Stimulated activated CD4-positive, alpha-beta T cell treated with anti-CD3 and anti-CD28 coated beads, Interleukin-4, amount 100 ng/mL, for 48 hours (primary cell): ENCODE results near the gene PITPNM3.

Source experiments
- DNase-seq, 2 donors: peaks; one replicate each; pipeline ENCODE4 v3.0.0-alpha.2; 2020; ENCODE audit warnings: low read depth in 2 of 2

The PITPNM3 gene

DNA sequence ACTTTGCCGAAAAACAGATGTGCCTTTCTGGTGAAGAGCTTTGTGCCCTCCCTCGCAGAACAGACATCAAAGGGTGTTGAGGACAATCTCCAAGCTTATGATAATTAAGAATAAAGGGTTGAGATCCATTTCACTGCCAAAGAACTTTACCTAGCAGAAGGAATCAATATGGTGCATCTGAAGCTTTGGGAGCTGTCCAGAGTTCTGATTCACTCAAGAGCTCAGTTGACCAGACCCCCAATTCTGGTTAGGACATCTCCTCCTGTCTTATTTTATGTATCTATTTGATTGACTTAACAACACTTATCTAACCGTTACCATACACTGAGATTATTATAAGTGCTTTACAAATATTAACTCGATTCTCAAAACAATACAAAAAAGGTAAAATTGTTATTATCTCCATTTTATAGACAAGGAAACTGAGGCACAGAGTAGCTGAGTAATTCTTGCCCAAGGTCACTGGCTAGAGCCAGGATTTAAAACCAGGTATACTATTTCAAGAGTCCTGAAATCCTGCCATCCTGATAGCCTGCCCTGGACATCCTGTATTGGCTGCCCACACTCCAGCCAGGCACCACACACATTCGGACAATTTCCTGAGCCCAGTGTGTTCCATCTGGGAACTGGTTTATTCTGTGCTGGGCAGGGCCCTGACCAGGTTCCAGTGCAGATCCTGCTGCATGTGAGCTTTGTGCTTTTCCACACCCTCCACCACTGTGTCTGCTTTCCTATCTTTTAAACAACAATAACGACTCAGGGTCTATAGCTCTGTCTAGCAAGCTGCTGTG is 29.8 kb downstream of the PITPNM3 start:
- no peak for DNase-seq

DNA sequence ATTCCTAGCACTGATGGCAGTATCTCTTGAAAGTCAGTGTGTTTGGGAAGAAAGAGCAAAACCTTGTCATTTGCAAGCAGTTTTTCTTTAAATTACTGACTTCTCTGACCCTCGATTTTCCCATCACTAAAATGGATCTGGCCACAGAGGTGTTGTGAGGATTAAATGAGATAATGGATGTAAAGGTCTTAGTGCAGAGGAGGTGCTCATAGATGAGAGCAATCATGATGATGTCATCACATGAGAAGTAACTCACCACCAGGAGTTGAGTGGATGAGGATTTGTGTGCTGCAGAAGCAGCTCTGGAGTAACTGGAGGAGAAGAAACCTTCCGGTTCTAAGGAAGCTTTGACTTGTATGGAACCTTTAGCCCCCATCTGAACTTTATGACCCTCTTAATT is 30.6 kb downstream of the PITPNM3 start:
- no peak for DNase-seq

DNA sequence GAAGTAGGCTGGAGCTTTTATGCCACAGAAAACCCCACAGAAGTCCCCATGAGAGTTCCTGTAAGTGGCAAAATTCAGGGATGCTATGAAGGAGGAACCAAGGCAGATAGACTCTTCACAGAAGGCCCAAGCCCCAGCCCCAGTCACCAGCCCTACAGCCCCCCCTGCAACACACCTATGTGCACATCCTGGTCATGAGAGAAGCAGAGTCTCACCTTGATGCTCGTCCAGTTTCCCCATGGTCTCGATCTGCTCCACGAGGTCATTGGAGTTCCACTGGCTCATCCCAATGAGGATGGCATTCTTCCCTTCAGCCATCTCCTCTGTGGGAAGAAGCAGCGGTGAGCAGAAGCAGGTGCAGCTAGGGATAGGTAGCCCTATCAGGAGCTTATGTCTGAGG is 31.2 kb downstream of the PITPNM3 start:
- DNase-seq: no peak

DNA sequence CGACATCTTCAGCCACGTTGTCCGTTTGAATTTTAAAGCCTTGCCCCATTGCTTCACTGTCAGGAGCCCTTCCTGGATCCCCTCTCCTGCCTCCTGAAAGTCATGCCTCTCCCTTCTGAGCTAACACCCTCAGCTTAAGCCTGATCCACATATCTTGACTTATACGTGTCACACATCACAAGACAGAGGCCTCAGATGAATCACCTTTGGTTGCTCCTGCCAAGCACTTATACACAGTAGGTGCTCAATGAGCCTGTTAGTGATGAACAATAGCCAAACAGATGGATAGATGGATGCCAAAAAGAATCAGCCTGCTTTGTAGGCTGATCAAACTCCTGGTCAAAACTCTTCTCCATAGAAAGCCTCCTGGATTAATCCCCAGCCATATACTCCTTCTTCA is 31.8 kb downstream of the PITPNM3 start:
- DNase-seq: no peak

DNA sequence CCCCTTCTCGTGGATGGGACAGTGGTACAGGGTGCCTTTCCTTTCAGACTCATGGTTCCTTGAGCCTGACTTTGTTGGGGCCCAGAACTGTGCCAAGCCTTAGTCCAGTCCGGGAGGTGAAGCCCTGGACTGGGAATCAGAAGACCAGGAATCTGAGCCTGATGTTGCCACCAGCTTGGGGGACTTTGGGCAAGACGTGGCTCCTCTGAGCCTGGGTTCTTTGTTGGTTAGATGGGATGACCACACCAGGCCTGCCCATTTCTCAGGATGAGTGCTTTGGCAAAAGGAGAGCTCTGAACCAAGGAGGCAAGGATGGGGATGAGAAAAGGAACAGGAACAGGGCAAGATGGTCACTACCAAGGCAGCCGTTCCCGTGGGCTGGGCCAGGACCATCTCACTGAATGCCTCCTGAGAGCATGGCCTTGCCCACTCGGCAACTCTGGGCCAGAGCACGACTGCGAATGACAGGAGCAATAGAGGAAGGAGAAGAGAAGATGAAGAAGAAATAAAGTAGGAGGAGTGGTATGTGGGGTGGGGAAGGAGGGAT is 32.5 kb downstream of the PITPNM3 start:
- no peak for DNase-seq

DNA sequence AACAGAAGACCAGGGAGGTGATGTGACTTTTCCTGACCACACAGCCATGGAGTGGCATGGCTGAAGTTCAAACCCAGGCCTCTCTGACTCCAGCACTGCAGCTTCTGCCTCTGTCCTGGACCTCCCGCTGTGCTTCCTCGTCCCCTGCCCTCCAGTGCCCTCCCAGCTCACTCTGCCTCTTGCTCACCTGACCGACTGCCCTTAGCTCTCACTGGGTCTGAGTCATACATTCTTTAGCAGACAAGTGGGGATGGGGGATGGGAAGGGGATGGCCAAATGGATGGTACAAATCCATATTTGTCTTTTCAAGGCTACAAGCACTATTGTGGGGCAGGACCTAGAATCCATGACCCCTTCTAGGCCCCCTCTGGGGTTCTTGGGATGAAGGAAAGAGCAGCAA is 33.0 kb downstream of the PITPNM3 start:
- DNase-seq: no peak

- no peak for DNase-seq
These were observed 34.8 kb downstream of the PITPNM3 start for GRCh38 chr17:6521586-6521985.

DNA sequence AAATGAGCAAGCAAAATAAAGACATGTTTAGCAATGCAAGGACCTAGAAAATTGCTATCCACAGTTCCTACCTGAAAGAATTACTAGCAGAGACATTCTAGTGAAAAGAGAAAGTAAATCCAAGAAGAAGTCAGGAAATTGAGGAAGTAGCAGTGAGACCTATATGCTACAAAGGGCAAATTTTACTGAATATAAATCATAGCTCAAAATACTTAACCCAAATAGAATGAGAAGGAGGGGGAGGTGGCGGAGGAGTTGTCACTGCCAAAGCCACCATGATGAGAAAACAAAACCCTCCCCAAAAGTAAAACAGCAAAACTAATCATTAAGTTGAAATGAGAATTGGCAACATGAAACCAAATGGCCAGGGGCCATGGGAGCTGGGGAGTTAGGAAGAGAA is 39.3 kb downstream of the PITPNM3 start:
- DNase-seq: no peak

DNA sequence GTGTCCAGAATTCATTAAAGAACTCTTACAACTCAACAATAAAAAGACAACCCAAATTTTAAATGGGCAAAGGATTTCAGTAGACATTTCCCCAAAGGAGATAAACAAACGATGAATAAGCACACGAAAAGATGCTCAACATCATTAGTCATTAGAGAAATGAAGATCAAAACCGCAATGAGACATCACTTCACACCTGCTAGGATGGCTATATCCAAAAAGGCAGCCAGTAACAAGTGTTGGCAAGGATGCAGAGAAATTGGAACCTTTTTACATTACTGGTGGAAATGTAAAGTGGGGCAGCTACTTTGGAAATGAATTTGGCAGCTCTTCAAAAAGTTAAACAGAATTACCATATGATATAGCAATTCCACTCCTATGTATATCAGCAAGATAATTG is 42.0 kb downstream of the PITPNM3 start:
- no peak for DNase-seq

- no peak for DNase-seq
These were observed 43.8 kb downstream of the PITPNM3 start for GRCh38 chr17:6512552-6512951.

- no peak for DNase-seq
These were observed 45.9 kb downstream of the PITPNM3 start for GRCh38 chr17:6510321-6510977.

DNA sequence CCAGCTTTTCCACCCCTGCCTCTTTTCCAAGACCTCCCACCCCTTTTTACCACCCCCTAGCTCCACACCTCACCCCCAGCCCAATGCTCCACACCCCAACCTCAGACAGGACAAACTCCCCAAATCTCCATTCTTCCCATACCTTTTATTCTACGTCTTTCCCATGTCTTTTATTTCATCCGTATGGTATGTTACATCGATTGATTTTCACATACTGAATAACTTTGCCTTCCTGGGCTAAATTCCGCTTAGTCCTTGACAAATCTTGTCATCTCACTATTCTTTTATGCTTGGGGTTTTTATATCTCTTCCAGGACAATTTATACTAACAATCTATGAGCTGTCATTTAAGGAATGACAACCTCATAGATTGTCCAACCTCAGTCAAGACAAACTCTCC is 46.4 kb downstream of the PITPNM3 start:
- DNase-seq: no peak

- DNase-seq: no peak
These were observed 47.2 kb downstream of the PITPNM3 start for GRCh38 chr17:6509031-6509771.

GRCh38 chr17:6508519-6509030 is 47.8 kb downstream of the PITPNM3 start:
- DNase-seq: no peak

- no peak for DNase-seq
These were observed 48.3 kb downstream of the PITPNM3 start for GRCh38 chr17:6508016-6508415.

- no peak for DNase-seq
These were observed 48.8 kb downstream of the PITPNM3 start for GRCh38 chr17:6507535-6507934.

GRCh38 chr17:6506679-6507231 is 49.6 kb downstream of the PITPNM3 start:
- no peak for DNase-seq

DNA sequence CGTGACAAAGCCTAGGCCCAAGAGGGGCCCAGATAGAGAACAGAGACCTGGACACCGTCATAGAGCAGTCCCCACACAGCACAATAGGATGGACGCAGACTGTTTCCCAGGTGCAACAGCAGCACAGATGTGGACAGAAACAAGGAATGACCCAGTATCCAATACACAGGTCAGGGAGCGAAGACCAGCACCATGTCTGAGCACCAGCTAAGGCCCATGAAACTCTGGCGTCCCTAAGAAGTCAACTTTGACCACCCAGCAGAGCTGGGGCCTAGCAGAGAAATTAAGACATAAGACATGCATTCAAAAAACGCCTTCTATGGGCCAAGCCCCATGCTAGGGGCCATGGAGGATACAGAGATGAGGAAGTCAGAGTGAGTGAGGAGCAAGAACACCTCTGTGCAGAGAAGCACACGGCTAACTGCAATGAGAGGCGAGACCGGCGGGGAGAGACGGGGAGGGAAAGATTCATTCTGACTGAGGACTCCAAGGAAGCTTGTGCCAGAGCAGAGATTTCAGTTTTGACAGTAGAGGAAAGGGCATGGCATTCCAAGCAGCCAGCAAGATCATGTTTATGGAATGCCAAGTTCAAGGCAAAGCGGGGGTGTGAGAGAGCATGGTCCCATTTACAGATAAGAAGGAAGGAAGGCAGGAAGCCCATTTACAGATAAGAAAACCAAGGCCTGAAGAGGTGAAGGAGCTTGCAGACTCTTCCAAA is 50.8 kb downstream of the PITPNM3 start:
- no peak for DNase-seq

DNA sequence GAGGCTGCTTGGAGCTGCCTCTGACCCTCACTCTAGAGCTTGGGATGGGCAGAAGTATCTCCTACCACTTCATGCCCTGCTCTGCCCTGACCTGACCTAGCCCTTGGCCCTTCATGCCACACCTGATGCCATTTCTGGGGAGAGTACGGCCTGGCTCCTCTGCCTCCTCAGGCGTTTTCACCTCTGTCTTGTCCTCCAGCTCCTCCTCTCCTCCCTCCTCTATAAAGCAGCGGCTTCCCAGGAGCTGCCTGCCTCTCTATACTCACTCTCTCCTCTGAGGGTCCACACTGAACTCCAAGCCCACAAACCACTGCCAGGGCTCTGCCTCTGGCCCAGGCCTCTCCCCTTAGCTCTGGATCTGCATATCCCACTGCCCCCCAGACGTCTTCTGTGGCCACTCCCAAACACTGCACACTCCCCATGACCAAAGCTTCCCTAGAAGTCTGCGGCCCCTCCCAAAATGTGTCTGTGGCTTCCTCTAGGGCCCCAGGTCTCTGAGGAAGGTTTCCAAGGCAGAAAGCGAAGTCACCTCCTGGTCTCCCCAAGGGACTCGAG is 52.6 kb downstream of the PITPNM3 start:
- no peak for DNase-seq

DNA sequence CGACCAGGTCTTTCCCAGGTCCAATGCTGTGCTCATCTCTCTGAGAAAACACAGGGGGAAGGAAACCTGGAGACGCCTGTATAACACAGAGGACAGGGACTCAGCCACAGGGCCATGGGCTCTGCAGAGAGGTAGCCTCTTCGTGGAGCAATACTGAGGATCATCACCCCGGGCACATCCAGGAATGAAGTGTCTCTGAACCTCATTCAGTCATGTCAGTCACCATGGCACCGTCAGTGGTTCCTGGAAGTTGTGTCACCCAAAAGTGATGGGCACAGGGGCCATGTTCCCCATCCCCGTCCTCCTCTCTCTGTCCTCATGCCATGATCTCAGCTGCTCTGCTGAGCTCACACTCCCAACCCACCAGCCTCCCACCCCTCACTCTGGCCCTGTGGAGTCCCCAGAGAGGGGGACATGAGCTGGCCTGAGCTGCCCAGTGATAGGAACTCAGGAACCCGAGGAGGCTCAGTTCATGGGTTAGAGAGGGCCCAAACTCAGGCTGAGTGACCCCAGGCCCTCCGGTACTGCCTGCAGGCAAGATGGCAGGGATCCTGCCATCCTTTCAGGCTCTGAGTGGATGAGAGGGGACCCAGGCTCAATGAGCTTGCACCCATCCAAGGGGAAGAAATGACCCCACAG is 53.4 kb downstream of the PITPNM3 start:
- no peak for DNase-seq

DNA sequence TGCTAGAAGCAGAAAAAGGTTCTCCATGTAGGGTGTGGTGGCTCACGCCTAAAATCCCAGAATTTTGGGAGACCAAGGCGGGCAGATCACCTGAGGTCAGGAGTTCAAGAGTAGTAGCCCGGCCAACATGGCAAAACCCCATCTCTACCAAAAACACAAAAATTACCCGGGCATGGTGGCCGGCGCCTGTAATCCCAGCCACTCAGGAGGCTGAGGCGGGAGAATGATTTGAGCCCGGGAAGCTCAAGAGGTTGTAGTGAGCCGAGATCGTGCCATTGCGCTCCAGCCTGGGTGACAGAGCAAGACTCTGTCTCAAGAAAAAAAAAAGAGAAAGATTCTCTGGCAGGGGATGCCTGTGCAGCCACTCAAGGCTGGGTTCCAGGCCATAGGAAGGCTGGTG is 54.2 kb downstream of the PITPNM3 start:
- DNase-seq: no peak
